Gastroesophageal sphincter (tissue), 4 donors: Measurements from ENCODE around the gene PLA2R1. TPM values are rescaled to one million over a fixed set of nuclear protein-coding genes. Genes with fewer than 3 reads are reported as not detected.

ENCODE experiments used
- ATAC-seq: fragments of 150-250 bp; one replicate; pipeline ENCODE4 v1.9.1; 2016; ENCODE audit warnings: mild to moderate bottlenecking, moderate library complexity
- H3K27ac ChIP-seq, 4 donors: fragments of 200-600 bp; sonication (generic) in 3 of 4; 1 replicate in 3 of 4; 2 replicates in 1 of 4; pipeline ENCODE4 v1.5.1; 2016 to 2019
- H3K27me3 ChIP-seq: fragments of 200-600 bp; sonication (generic); one replicate; pipeline ENCODE4 v1.5.1; 2019
- H3K36me3 ChIP-seq, 2 donors: fragments of 200-600 bp; sonication (generic); one replicate each; pipeline ENCODE4 v1.5.1; 2019; ENCODE audit warnings: control low read depth in 1 of 2
- H3K4me1 ChIP-seq, 3 donors: fragments of 200-600 bp; sonication (generic); 1 replicate in 2 of 3; 2 replicates in 1 of 3; pipeline ENCODE4 v1.5.1; 2016 to 2019; ENCODE audit warnings: control low read depth in 2 of 3
- H3K4me3 ChIP-seq, 2 donors: fragments of 200-600 bp; sonication (generic); one replicate each; pipeline ENCODE4 v1.5.1; 2019; ENCODE audit warnings: mild to moderate bottlenecking in 1 of 2, moderate library complexity in 1 of 2
- H3K9me3 ChIP-seq, 3 donors: fragments of 200-600 bp; sonication (generic); one replicate each; pipeline ENCODE4 v1.5.1; 2017 to 2019; ENCODE audit warnings: control low read depth in 2 of 3
- CTCF ChIP-seq, 4 experiments: fragments of 200-600 bp in 2 of 4; fragments of 450-650 bp in 2 of 4; sonication (generic) in 1 of 4; IDR thresholded peaks; one replicate each; pipeline ENCODE4 v1.5.1; 2017 to 2019; ENCODE audit warnings: antibody characterized with exemption in 4 of 4, mild to moderate bottlenecking in 2 of 4, moderate library complexity in 2 of 4
- EP300 ChIP-seq: sonication (generic); formaldehyde crosslinking; IDR thresholded peaks from one replicate; pipeline ENCODE4 v1.6.1; 2017; ENCODE audit warnings: antibody characterized with exemption, mild to moderate bottlenecking
- POLR2A ChIP-seq, 2 donors: fragments of 450-650 bp; IDR thresholded peaks; one replicate each; pipeline ENCODE4 v1.6.1; 2017; ENCODE audit warnings: antibody characterized with exemption in 2 of 2, mild to moderate bottlenecking in 2 of 2, moderate library complexity in 1 of 2
- POLR2AphosphoS5 ChIP-seq: sonication (generic); formaldehyde crosslinking; IDR thresholded peaks from one replicate; pipeline ENCODE4 v1.6.1; 2017; ENCODE audit warnings: antibody characterized with exemption
- WGBS, 2 donors: methylation state at CpG; one replicate each; pipeline ENCODE4 v1.1.5; 2018; ENCODE audit warnings: low coverage in 1 of 2; 5-methylcytosine and 5-hydroxymethylcytosine counted together
- total RNA-seq, 4 donors: library from RNA; depleted of rRNA; stranded (reverse); fragments of >200 nt; gene quantifications; one replicate each; pipeline ENCODE4 v1.1.0, GENCODE V29; 2016

PLA2R1 gene
- total RNA-seq, 4 donors from 2014 or later: 6.5 to 15.0 (median 8.0) TPM

- Histone ChIP-seq H3K27ac (no peak overlapping the region), H3K4me3 (no peak overlapping the region), H3K36me3 (no peaks in the 10 kb centered on the region), H3K27me3 (no peaks in the 10 kb centered on the region), H3K4me1 (no peaks in the 10 kb centered on the region), H3K9me3 (peaks cover 3 to 74% (median 6%) of the 10 kb centered on the region in 3 donors)
- TF ChIP-seq POLR2AphosphoS5 (no peak), CTCF (IDR thresholded peaks at IDR 0.05) (no peak), EP300 (no peak), POLR2A (IDR thresholded peaks at IDR 0.05) (no peak)
- no peak for ATAC-seq
Measured at GRCh38 chr2:160091381-160091780, 29.0 kb upstream of the PLA2R1 start.

- H3K4me1 ChIP-seq: no peaks in the 10 kb centered on the region
- no peak for ATAC-seq
- no peaks in the 10 kb centered on the region for H3K27me3 ChIP-seq
- 62 to 82% methylated on average over 3 to 4 of the region's 4 CpGs for WGBS, 2 donors
- H3K4me3 ChIP-seq: no peak overlapping the region
- TF ChIP-seq CTCF (IDR thresholded peaks at IDR 0.05): no peak
- no peak for TF ChIP-seq POLR2AphosphoS5
- no peak for TF ChIP-seq POLR2A (IDR thresholded peaks at IDR 0.05)
- TF ChIP-seq EP300: no peak
- no peaks in the 10 kb centered on the region for H3K36me3 ChIP-seq
- peaks cover 3 to 95% (median 6%) of the 10 kb centered on the region in 3 donors for H3K9me3 ChIP-seq
- no peak overlapping the region for H3K27ac ChIP-seq
Measured at GRCh38 chr2:160087854-160088745, 25.7 kb upstream of the PLA2R1 start.

- Histone ChIP-seq H3K4me3 (no peak overlapping the region), H3K27ac (no peak overlapping the region), H3K4me1 (no peaks in the 10 kb centered on the region), H3K36me3 (no peaks in the 10 kb centered on the region), H3K27me3 (no peaks in the 10 kb centered on the region), H3K9me3 (peaks cover 3 to 72% (median 6%) of the 10 kb centered on the region in 3 donors)
- TF ChIP-seq POLR2AphosphoS5 (no peak), EP300 (no peak), CTCF (IDR thresholded peaks at IDR 0.05) (no peak), POLR2A (IDR thresholded peaks at IDR 0.05) (no peak)
- 67 to 74% methylated on average over 2 to 3 of the region's 3 CpGs for WGBS, 2 donors
- ATAC-seq: no peak
Measured at GRCh38 chr2:160085662-160086061, 23.2 kb upstream of the PLA2R1 start.

GRCh38 chr2:160077912-160078810, 15.7 kb upstream of the PLA2R1 start:
- Histone ChIP-seq H3K4me3 (no peak overlapping the region), H3K36me3 (no peaks in the 10 kb centered on the region), H3K9me3 (no peaks in the 10 kb centered on the region), H3K27me3 (no peaks in the 10 kb centered on the region), H3K4me1 (no peaks in the 10 kb centered on the region), H3K27ac (no peak overlapping the region)
- TF ChIP-seq POLR2AphosphoS5 (no peak), CTCF (IDR thresholded peaks at IDR 0.05) (no peak)
- 78 to 100% methylated on average over 3 to 4 of the region's 4 CpGs for WGBS, 2 donors
- ATAC-seq: no peak
